GM12878 (cell line): Measurements from ENCODE around the gene RPL26. TPM values are rescaled to one million over a fixed set of nuclear protein-coding genes. Genes with fewer than 3 reads are reported as not detected.
A peak's percentile ranks its signal among the peaks of the same experiment; 100 is the strongest.

Experiments used
- CHD1 ChIP-seq: IDR thresholded peaks from 2 replicates; pipeline ENCODE4 v1.6.1; 2012; ENCODE audit warnings: low read depth, low read length, improper control_type of control experiment
- CHD4 ChIP-seq: fragments of 200-600 bp; sonication (generic); IDR thresholded peaks from 2 replicates; pipeline ENCODE4 v1.6.1; 2016; ENCODE audit warnings: mild to moderate bottlenecking
- CREB1 ChIP-seq: IDR thresholded peaks from 2 replicates; pipeline ENCODE4 v1.6.1; 2012; ENCODE audit warnings: low read depth, mild to moderate bottlenecking, inconsistent platforms
- EGR1 ChIP-seq, 2 experiments: IDR thresholded peaks; 1 replicate in 1 of 2; 2 replicates in 1 of 2; pipeline ENCODE4 v1.6.1; 2011 to 2012; ENCODE audit warnings: low read depth in 2 of 2, low read length in 2 of 2, borderline replicate concordance in 1 of 2, mild to moderate bottlenecking in 1 of 2, moderate library complexity in 1 of 2
- GATAD2B ChIP-seq: fragments of 450-650 bp; conservative IDR thresholded peaks from 2 replicates; pipeline ENCODE4 v1.6.1; 2017; ENCODE audit warnings: low read depth, mild to moderate bottlenecking, moderate library complexity
- HCFC1 ChIP-seq: fragments of 150-350 bp; IDR thresholded peaks from 2 replicates; pipeline ENCODE4 v1.6.1; 2014; ENCODE audit warnings: low read length
- HDAC6 ChIP-seq: fragments of 200-600 bp; sonication (generic); IDR thresholded peaks from one replicate; pipeline ENCODE4 v1.8.0; 2017; ENCODE audit warnings: antibody characterized with exemption; ENCODE audit not compliant: unreplicated experiment
- KAT2A ChIP-seq: conservative IDR thresholded peaks from 2 replicates; pipeline ENCODE4 v1.6.1; 2011; ENCODE audit warnings: low read depth, low read length; ENCODE audit not compliant: control insufficient read depth
- ZBED1 ChIP-seq: IDR thresholded peaks from 2 replicates; pipeline ENCODE4 v1.6.1; 2016; ENCODE audit warnings: borderline replicate concordance
- ZNF622 ChIP-seq: fragments of 450-650 bp; IDR thresholded peaks from 2 replicates; pipeline ENCODE4 v1.6.1; 2017; ENCODE audit warnings: mild to moderate bottlenecking, inconsistent platforms
- polyA plus RNA-seq, 11 experiments: library from polyadenylated mRNA; depleted of rRNA in 4 of 11; unstranded in 6 of 11; stranded (reverse) in 5 of 11; fragments of >200 nt; fragmentation: Nextera tagmentation in 4 of 11; fragmentation: Illumina TruSeq in 1 of 11; extraction: Ambion mirVana in 4 of 11; extraction: Trizol in 1 of 11; gene quantifications; 1 replicate in 1 of 11; 2 replicates in 10 of 11; pipeline versions ENCODE4 v1.2.1 to v1.2.3, GENCODE V29; 2011 to 2016; ENCODE audit warnings: inconsistent platforms in 2 of 11, missing spikeins in 2 of 11, low read depth in 1 of 11
- total RNA-seq, 4 experiments: library from RNA; depleted of rRNA in 3 of 4; stranded (reverse); fragments of >200 nt in 3 of 4; fragmentation: Illumina TruSeq in 1 of 4; extraction: Trizol in 1 of 4; gene quantifications; 2 replicates each; pipeline versions ENCODE4 v1.2.1 to v1.2.3, GENCODE V29; 2013 to 2021
- TF ChIP-seq, protein P1 (sequence below): fragments of 450-650 bp; IDR thresholded peaks from 2 replicates; pipeline ENCODE4 v1.6.1; 2017; ENCODE audit warnings: mild to moderate bottlenecking, moderate library complexity
- TF ChIP-seq, protein P2 (sequence below): fragments of 450-650 bp; formaldehyde crosslinking; IDR thresholded peaks from 2 replicates; pipeline ENCODE4 v1.4.0; 2022; ENCODE audit warnings: mild to moderate bottlenecking, moderate library complexity
- TF ChIP-seq, protein P3 (sequence below): IDR thresholded peaks from 2 replicates; pipeline ENCODE4 v1.6.1; 2012; ENCODE audit warnings: low read depth, low read length, improper control_type of control experiment
- TF ChIP-seq, protein P4 (sequence below): IDR thresholded peaks from 2 replicates; pipeline ENCODE4 v1.6.1; 2011; ENCODE audit warnings: low read depth, low read length, improper control_type of control experiment, borderline replicate concordance
- TF ChIP-seq, protein P5 (sequence below): fragments of 450-650 bp; IDR thresholded peaks from 2 replicates; pipeline ENCODE4 v1.6.1; 2017; ENCODE audit warnings: mild to moderate bottlenecking, moderate library complexity

Gene RPL26
- total and polyA plus RNA-seq, 10 of the 15 experiments (the other 5 are each of a cell fraction or from before 2014, with no cell fraction given), result 1,451 to 9,244 (median 4,326) TPM

DNA sequence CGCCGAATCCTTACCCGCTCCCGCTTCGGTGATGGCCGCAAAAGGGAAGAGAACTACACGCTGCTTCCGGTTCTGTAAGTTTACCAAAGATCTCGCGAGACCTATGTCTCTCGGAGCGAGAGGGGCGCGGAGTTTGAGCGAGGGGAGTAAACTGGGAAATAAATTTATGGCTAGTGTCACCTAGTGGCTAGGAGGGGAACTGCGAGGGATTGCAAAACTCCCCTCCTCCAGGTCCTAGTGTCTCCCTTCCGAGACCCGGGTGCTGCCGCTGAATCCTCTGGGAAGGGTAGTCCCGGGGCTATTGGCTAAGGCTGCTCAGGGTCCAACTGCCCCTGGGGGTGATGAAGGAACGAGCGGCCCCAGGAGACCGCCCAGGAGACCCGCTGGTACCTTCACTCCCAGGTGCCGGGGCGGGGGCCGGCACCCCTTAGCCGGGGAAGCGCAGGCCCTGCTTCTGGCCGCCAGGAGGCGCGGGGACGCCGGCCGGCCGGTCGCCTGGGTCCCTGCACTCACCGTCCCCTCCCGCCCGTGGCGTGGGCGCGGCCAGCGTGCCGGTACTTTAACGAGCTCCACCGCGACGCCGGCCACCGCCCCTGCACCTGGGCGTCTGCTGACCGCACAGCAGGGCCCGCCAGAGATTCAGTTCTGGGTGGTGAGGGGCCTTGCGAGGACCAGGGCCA is at the start of gene RPL26 (continued):
- TF ChIP-seq, protein P1, sequence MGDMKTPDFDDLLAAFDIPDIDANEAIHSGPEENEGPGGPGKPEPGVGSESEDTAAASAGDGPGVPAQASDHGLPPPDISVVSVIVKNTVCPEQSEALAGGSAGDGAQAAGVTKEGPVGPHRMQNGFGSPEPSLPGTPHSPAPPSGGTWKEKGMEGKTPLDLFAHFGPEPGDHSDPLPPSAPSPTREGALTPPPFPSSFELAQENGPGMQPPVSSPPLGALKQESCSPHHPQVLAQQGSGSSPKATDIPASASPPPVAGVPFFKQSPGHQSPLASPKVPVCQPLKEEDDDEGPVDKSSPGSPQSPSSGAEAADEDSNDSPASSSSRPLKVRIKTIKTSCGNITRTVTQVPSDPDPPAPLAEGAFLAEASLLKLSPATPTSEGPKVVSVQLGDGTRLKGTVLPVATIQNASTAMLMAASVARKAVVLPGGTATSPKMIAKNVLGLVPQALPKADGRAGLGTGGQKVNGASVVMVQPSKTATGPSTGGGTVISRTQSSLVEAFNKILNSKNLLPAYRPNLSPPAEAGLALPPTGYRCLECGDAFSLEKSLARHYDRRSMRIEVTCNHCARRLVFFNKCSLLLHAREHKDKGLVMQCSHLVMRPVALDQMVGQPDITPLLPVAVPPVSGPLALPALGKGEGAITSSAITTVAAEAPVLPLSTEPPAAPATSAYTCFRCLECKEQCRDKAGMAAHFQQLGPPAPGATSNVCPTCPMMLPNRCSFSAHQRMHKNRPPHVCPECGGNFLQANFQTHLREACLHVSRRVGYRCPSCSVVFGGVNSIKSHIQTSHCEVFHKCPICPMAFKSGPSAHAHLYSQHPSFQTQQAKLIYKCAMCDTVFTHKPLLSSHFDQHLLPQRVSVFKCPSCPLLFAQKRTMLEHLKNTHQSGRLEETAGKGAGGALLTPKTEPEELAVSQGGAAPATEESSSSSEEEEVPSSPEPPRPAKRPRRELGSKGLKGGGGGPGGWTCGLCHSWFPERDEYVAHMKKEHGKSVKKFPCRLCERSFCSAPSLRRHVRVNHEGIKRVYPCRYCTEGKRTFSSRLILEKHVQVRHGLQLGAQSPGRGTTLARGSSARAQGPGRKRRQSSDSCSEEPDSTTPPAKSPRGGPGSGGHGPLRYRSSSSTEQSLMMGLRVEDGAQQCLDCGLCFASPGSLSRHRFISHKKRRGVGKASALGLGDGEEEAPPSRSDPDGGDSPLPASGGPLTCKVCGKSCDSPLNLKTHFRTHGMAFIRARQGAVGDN, result 0 out of 2 replicates have a peak, but pooled peaks have one; percentile 13
- TF ChIP-seq, protein P2, sequence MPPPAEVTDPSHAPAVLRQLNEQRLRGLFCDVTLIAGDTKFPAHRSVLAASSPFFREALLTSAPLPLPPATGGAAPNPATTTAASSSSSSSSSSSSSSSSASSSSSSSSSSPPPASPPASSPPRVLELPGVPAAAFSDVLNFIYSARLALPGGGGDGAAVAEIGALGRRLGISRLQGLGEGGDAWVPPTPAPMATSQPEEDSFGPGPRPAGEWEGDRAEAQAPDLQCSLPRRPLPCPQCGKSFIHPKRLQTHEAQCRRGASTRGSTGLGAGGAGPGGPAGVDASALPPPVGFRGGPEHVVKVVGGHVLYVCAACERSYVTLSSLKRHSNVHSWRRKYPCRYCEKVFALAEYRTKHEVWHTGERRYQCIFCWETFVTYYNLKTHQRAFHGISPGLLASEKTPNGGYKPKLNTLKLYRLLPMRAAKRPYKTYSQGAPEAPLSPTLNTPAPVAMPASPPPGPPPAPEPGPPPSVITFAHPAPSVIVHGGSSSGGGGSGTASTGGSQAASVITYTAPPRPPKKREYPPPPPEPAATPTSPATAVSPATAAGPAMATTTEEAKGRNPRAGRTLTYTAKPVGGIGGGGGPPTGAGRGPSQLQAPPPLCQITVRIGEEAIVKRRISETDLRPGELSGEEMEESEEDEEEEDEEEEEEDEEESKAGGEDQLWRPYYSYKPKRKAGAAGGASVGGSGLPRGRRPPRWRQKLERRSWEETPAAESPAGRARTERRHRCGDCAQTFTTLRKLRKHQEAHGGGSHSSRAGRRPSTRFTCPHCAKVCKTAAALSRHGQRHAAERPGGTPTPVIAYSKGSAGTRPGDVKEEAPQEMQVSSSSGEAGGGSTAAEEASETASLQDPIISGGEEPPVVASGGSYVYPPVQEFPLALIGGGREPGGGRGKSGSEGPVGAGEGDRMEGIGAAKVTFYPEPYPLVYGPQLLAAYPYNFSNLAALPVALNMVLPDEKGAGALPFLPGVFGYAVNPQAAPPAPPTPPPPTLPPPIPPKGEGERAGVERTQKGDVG (CRISPR knock-in tag), result no peak
- TF ChIP-seq CHD1, result 0 out of 2 replicates have a peak, but pooled peaks have one; percentile 37
- peak in 1 of 2 experiments; percentile 84; a peak in 2 of 3 replicates for TF ChIP-seq EGR1 (IDR thresholded peaks at IDR 0.05; ENCODE audit: borderline replicate concordance in 1 of 2, low read depth in 2 of 2, low read length in 2 of 2)
- no peak for TF ChIP-seq CHD4
- peak; percentile 71 for TF ChIP-seq HDAC6
- TF ChIP-seq, protein P3, sequence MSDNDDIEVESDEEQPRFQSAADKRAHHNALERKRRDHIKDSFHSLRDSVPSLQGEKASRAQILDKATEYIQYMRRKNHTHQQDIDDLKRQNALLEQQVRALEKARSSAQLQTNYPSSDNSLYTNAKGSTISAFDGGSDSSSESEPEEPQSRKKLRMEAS, result peak; percentile 77
- TF ChIP-seq, protein P4, sequence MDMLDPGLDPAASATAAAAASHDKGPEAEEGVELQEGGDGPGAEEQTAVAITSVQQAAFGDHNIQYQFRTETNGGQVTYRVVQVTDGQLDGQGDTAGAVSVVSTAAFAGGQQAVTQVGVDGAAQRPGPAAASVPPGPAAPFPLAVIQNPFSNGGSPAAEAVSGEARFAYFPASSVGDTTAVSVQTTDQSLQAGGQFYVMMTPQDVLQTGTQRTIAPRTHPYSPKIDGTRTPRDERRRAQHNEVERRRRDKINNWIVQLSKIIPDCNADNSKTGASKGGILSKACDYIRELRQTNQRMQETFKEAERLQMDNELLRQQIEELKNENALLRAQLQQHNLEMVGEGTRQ, result no peak
- TF ChIP-seq KAT2A, result no peak
- TF ChIP-seq GATAD2B, result peak; percentile 94
- TF ChIP-seq, protein P5, sequence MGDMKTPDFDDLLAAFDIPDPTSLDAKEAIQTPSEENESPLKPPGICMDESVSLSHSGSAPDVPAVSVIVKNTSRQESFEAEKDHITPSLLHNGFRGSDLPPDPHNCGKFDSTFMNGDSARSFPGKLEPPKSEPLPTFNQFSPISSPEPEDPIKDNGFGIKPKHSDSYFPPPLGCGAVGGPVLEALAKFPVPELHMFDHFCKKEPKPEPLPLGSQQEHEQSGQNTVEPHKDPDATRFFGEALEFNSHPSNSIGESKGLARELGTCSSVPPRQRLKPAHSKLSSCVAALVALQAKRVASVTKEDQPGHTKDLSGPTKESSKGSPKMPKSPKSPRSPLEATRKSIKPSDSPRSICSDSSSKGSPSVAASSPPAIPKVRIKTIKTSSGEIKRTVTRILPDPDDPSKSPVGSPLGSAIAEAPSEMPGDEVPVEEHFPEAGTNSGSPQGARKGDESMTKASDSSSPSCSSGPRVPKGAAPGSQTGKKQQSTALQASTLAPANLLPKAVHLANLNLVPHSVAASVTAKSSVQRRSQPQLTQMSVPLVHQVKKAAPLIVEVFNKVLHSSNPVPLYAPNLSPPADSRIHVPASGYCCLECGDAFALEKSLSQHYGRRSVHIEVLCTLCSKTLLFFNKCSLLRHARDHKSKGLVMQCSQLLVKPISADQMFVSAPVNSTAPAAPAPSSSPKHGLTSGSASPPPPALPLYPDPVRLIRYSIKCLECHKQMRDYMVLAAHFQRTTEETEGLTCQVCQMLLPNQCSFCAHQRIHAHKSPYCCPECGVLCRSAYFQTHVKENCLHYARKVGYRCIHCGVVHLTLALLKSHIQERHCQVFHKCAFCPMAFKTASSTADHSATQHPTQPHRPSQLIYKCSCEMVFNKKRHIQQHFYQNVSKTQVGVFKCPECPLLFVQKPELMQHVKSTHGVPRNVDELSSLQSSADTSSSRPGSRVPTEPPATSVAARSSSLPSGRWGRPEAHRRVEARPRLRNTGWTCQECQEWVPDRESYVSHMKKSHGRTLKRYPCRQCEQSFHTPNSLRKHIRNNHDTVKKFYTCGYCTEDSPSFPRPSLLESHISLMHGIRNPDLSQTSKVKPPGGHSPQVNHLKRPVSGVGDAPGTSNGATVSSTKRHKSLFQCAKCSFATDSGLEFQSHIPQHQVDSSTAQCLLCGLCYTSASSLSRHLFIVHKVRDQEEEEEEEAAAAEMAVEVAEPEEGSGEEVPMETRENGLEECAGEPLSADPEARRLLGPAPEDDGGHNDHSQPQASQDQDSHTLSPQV, result peak; percentile 73
- no peak for TF ChIP-seq ZNF622
- no peak for TF ChIP-seq ZBED1
- TF ChIP-seq HCFC1, result peak; percentile 72
- peak; percentile 68 for TF ChIP-seq CREB1
